NCI-H1417 (cell line): ENCODE measurements around the gene IFI35.
"Not testable (repeated sequence)": the region's sequence is repeated elsewhere in the genome, so short reads cannot be mapped to it uniquely, and the experiment has no call there.

Source experiments
- DNase-seq, 3 experiments: peaks; one replicate each; lab custom pipeline; 2025; lab: John Stamatoyannopoulos, UW

The IFI35 gene

DNA sequence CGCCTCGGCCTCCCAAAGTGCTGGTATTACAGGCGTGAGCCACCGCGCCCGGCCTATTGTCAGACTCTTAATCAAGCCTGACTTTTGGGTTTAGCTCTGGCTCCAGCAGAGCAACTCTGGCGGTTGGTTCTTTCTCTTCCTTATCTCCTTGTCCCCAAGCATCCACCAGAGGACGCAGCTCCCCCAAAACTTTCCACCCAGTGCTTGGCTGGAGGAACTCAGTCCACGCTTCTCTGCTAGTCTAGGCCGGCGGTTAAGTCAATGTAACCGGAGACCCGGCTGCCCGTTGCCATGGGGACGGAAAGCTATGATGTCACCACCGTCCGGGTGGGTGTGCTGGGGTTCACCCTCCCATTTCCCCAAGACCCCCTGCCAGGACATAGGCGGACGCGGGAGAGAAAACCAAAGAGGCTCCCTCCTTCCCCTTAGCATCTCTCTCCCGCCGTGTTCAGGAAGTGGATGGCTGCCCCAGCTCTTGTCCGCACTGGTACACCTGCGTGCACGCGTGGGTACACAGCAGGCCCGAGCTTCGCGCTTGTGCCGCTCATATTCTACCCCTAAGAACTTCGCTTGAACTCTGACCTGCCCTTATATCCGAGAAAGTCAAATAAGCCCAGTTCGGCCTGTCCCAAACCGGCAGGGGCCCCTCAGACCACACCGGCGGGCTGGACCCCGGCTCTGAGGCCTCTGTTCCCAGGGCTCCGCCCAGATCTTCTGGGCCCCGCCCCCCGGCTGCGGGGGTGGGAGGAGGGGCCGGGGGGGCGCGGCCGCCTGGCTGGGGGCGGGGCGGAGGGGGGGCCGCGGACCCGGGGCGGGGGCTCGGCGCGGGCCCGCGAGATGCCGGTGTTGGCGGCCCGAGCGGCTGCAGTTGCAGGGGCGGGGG, 18.1 kb downstream of the IFI35 start, which contains the start of gene RND2:
TSS of gene RND2 (plus strand) at position 825 of the 883 bp plus-strand sequence. CDS start 117 bp downstream, outside the sequence.
- DNase-seq = peak; percentile 89 to 96 (median 93)

DNA sequence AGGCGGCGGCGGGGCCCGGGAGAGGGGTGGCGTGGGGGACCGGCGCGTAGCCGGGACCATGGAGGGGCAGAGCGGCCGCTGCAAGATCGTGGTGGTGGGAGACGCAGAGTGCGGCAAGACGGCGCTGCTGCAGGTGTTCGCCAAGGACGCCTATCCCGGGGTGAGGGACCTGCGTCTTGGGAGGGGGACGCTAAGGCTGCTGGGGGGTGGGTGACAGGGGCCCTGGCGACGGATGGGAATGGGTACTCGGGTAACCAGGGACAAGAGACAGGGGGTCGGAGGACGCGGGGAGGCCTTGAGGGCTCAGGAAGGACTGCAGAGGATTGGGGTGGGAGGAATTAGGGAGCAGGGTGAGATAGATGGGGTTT, 18.7 kb downstream of the IFI35 start:
- DNase-seq = peak in 2 of 3 experiments; percentile 50 to 70

DNA sequence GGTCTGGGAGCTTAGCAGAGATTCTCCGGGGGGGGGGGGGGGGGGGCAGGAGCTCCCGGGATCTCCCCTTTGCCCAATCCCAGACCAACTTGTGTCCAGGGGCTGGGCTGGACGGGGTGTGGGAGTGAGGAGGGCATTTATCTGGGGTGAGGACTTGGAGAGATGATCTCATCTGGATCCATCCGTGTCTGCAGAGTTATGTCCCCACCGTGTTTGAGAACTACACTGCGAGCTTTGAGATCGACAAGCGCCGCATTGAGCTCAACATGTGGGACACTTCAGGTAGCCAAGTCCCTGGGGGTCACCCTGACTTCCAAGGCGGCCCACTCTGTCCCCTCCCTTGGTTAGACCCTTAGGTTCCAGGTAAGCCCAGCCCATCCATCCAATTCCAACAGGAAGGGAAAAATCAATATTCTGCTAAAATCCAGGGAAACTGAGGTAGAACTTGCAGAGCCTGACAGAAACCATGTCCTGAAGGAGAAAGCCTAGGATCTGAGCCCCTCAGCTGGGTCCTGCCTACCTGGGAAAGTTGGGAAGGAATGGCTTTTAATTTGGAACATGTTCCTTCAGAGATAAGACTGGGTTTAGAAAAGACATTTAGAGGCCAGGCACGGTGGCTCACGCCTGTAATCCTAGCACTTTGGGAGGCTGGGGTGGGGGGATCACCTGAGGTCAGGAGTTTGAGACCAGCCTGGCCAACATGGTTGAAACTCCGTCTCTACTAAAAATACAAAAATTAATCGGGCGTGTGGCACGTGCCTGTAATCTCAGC, 19.4 kb downstream of the IFI35 start:
- DNase-seq = no peak

DNA sequence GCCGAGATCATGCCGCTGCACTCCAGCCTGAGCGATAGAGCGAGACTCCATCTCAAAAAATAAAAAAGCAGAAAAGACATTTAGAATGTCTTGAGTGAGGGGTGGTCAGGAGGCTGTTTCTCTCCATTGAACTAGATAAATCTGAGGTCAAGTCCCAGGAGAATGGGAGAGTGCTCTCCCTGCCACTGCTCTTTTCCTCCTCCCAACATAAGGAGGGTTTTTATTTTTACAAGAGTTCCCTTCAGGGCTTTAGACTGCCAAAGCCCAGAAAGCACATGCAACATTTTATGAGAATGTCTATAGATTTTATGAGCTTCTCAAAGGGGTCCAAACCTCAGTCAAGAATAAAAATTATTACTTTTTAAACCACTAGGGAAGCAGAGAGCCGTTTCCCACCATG, 20.0 kb downstream of the IFI35 start:
- no peak for DNase-seq

DNA sequence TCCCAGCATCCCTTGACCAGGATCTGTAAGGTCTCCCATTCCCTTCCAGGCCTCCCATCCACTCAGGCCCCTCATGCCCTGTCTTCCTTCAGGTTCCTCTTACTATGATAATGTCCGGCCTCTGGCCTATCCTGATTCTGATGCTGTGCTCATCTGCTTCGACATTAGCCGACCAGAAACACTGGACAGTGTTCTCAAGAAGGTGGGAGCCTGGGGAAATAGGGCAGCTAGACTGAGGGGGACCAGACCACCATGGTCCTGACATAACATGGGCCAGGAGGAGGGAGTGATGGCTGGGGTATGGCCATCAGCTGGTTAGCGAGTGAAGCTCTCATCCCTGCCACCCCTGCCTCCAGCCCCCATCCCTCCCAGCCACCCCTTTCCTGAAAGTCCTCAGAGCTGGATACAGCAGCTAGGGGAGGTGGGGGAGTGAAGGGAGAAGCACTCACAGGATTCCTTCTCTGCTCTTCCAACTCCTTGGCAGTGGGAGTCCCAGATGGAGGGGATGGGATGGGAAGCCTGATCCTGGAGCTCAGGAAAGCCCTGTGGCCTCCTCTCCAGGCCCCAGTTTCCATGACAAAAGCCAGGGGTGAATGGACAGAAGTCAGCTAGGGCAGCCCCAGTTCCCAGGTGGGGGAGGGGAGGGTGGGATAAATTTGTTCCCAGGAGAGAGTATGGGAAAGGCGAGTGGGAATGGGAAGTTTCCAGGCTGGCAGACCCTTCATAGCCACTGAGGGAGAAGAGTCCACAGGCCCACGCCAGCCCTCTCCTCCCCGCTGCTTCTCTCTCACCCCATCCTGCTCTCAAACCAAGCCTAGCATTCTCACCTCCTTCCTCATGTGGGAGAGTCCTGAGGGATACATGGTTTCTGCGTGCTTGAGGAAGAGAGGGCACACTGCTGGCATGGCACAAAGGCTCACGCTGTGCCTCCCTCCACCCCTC, 20.8 kb downstream of the IFI35 start:
- DNase-seq = no peak

DNA sequence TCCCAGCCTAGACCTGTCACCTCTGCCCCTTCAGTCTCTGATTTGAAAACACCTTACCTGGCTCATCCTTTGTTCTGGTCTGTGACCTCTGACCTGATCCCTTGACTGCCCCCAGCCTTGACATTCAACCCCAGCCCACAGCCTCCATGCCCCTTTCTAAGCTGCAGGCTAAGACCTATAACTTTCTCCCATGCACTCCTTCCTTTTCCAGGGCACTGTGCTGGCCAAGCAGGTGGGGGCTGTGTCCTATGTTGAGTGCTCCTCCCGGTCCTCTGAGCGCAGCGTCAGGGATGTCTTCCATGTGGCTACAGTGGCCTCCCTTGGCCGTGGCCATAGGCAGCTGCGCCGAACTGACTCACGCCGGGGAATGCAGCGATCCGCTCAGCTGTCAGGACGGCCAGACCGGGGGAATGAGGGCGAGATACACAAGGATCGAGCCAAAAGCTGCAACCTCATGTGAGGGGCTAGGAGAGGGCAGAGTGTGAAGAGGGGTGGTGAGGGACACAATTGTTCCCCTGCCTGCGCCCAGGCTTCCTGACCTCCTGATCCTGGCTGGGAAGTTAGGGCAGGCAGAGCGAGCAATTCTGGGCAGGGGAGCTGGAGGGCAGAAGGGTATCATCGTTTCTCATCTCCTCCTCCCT, 21.8 kb downstream of the IFI35 start:
- no peak for DNase-seq

DNA sequence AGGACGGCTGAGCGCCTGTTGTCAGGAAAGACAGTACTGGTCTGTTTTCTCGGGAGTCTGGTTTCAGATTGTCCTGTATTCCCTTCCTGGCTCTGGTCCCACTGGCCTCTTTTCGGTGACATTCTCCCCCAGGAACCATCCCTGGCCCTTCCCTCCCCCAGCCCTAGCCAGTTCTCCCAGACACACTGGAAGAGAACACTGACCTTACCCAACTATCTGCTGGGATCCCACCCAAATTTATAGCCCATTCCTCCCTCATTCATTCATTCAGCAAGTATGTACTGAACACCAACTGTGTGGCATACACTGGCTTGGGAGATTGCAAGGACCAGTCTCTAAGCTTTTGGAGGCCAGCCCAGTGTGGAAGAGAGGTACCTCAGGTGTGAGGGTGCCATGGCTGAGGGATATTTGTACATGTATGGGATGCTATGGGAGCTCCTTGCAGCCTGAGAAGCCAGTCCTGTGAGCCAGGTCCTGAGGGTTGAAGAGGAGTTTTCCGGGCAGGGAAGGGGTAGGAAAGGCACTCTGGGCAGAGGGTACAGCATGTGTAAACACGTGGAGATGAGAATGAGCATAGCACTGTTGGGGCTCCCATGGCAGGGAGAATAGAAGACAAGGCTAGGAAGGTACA, 23.7 kb downstream of the IFI35 start:
- no peak for DNase-seq

DNA sequence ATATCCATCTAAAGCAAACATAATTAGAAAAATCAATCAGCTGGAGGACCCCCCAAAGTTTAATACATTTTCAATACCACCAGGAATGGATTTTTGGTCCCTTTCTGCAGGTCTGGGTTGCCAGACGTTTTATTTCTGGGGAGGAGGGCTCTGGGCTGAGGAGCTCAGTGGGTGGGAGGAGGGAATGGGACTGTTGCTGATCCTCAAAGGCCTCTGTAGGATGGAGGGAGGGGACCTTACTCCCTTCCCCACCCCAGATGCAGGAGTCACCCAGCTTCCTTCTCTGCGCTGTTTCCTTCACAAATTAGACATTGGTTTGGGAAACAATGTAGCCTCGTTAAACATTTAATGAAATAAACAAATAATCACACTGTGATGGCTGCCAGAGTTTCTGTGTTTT, 25.1 kb downstream of the IFI35 start:
- DNase-seq = no peak

DNA sequence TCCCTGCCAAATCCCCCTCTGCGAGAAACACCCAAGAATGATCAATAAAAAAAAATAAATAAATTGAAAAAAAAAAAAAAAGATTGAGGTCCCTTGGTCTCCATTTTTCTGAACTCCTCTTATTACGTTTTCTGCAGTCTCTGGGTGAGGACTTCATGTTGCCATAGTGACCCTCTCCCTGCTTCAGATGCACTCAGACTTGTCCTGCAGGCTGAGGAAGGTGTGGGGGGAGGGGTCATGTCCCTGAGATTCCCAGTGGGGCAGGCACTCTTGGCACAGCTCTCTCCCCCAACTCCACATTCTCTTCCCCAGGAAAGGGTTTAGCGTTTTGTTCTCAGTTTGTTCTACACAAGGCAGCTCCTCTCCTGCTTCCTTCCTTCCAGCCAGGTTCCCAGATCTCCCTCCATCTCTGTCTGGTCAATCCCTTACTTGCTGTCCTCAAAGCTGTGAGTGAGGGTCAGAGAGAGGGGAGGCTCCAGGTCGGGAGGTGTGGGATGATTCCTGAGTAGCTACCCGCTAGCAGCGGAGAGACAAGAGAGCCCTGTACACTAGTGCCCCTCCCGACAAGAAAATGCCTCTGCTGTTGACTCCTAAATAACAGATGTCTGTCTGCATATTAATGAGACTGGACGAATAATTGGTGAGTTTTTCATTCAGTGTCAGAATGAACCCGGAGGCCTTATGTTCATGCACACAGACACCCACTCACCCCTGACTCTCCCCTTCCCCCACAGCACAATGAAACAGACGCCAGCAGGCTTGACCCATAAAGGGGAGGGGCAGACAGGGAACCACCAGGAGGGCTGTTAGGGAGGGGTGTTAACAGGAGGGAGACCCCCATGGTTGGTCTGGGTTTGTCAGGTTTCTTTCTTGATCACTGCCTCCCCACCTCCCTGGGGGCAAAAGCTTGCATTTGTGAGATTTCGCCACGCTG, 27.6 kb downstream of the IFI35 start:
- DNase-seq = peak; percentile 50 to 77 (median 50)

DNA sequence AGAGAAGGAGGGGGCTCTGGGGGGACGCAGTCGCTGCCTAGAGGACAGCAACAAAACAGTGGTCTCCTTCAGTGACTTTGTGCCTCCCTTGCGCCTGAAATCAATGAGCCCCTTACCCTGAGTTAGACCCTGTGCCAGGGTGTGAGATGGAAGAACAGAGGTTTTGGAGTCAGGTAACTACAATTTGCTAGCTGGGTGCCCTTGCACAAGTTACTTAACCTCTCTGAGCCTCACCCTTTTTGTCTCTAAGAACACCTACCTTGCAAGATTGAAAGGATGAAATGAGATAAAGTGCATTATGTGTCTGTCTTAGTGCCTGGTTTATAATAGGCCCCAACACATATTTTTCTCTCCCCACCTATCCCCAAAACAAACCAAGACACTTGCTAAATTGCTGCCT, 28.3 kb downstream of the IFI35 start:
- no peak for DNase-seq

DNA sequence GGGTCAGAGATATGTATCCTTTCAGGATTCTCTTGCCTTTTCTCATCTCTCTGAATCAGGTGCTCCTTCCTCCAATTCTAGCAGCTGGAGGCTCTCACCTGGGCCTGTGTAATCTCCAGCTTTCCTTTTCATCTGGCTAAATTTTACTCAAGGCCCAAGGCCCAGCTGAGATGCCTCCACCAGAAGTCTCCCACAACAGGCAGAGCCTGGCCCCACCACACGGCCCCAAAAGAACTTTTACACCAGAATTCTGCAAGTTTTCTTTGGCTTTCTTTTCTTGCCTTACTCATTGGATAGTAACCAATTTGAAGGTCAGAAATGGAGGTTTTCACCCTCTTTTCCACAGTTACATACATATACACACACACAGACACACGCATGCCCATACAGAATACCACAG, 33.1 kb downstream of the IFI35 start:
- no peak for DNase-seq

DNA sequence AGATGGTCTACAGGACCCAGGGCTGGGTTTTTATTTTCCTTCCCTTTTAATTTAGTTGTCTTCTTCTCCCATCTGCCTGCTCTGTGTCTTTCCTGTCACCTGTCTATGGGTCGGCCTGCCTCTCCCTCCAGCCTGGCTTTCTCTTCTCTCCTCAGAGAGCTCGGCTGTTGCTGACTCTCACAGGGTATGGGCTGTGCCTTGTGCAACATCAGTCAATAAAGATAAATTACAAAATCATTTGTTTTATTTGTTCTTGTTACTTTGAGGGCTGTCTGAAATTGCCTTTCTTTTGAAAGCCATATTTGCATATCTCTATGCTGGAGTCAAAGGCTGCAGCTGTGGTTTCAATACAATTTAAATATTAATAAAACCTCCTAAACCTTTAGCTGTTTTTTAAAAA, 34.1 kb downstream of the IFI35 start:
- no peak for DNase-seq

DNA sequence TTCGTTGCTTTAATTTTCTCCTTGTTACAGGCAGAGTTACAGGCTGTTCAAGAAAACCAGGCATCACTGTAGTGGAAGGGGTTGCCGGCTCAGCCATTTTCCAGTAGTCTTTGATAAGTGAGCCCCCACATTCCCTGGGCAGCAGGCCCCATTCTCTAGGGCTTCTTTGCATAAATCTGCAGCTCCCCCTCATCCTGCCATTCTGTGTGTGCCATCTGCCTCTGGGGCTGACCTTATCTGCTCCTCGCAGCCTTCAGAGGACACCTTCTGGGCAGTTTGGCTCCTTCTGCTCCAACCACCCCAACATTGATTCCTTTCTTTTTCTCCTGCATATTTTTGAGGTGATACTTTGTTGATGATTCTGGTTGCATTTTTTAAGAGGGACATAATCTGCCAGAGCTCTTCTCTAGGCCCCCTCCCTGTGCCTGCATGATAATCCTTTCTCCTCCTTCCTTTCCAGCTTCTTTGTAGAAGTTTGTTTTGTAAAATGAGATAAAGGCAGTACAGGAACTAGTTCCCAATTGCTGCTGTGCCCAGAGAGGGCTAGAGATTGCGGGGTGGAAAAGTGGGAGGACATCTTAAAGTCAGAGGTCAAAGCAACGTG, 35.5 kb downstream of the IFI35 start:
- no peak for DNase-seq

DNA sequence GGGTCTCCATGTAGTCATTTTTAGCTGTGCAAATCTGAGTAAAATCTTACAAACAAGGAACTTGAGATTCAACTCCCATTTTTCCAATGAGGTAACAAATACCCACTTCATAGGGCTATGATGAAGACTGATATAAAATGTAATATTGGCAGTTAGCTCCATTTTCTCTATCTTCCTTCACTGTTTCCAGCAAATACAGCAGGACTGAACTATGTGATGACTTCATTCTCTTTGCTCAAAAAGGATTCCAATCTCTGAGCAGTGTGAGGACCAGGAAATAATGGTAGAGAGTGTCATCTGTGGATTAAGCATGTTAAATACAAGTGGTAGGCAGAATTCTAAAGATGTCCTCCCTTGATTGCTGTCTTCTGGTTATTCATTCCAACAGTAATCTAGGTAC, 36.7 kb downstream of the IFI35 start:
- DNase-seq = no peak

DNA sequence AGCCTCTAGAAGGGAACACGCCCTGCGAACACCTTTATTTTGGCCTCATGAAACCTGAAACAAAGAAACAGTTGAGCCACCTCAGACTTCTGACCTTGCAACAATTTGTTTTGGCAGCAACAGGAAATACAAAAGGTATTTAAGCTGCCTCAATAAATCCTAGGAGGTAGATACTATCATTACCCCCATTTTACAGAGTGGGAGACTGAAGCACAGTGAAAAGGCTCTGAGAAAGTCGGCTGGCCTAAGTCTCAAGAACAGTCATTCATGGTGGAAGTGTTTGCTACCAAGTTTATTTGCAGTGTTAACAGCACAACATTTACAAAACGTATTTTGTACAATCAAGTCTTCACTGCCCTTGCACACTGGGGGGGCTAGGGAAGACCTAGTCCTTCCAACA, 37.4 kb downstream of the IFI35 start:
- DNase-seq = no peak

DNA sequence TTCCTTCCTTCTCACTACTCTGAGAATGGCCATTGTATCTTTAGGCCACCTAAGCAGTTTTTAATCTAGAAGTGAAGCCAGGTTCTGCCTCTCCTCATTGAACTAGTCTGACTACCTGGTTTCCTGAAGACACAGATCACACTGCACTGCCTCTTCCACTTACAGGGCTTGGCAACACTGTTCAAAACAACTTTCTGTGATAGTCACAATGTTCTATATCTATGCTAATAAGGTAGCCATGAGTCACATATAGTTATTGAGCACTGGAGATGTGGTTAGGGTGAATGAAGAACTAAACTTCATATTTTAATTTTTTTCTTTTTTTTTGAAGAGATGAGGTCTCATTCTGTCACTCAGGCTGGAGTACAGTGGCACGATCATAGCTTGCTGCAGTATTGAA, 45.4 kb downstream of the IFI35 start:
- no peak for DNase-seq

DNA sequence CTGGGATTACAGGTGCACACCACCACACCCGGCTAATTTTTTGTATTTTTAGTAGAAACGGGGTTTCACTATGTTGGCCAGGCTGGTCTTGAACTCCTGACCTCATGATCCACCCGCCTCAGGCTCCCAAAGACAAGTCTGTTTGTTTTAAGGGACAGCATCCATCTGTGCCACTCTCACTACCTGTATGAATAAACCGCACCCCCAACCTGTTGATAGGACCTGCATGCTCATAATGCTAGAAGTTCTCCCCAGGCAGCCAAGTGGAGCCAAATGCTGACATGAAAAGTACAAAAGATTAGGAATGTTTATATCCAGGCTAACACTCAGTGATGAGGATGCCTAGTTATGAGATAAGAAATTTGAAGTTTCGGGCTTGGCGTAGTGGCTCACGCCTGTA, 46.4 kb downstream of the IFI35 start:
- not testable (repeated sequence) for DNase-seq

DNA sequence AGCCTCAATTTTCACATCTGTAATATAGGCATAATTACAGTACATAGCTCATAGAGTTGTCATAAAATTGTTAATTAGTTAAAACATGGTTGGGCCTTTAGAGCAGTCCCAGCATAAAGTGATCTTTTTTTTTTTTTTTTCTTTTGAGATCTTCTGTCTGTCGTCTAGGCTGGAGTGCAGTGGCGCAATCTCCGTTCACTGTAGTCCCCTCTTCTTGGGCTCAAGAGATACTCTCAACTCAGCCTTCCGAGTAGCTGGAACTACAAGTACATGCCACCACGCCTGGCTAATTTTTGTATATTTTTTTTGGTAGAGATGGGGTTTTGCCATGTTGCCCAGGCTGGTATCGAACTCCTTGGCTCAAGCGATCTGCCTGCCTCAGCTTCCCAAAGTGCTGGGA, 49.5 kb downstream of the IFI35 start:
- no peak for DNase-seq

DNA sequence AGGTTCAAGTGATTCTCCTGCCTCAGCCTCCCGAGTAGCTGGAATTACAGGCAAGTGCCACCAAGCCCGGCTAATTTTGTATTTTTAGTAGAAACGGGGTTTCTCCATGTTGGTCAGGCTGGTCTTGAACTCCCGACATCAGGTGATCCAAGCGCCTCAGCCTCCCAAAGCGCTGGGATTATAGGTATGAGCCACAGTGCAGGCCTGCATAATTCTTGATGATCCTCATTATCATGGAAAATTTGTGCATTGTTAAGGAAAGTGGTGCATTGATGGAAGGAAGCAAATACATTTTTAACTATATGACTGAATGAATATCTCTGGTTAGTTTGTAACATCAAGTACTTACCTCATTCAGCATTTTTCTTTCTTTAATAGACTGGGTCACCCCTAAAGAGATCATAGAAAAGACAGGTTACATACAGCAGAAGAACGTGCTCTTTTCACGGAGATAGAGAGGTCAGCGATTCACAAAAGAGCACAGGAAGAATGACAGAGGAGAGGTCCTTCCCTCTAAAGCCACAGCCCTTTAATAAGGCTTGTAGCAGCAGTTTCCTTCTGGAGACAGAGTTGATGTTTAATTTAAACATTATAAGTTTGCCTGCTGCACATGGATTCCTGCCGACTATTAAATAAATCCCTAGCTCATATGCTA, 56.5 kb downstream of the IFI35 start:
- no peak for DNase-seq
